Measurements from ENCODE around the gene APOA1. TPM values are rescaled to one million over a fixed set of nuclear protein-coding genes. Genes with fewer than 3 reads are reported as not detected.

Gene APOA1
- total and polyA plus RNA-seq, 8 donors, result 0.87 to 73.6 (median 16.7) TPM; not detected in 2

DNA sequence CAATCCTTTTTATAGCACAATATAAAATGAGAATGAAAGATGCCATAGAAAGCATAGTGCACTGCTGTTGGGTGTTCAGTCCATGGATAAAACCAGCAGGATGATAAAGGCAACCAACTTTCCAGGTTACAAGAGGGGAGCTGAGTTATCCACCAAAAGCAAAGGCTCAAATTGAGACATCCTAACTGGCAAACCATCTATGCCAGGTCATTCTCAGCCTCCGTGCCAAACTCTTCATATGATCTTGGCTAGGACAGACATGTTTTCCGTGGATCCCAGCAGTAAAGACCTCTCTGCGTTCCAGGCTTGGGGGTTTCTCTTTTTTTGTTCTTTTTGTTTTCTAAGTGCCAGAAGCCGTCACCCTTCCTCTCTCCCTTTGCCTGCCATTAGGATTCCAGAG is 7.3 kb upstream of the APOA1 start:
- Histone ChIP-seq H3K27me3 (no peaks in the 10 kb centered on the region), H3K36me3 (peaks cover 42 to 65% (median 64%) of the 10 kb centered on the region in 4 donors), H3K4me1 (peaks cover 0 to 19% (median 11%) of the 10 kb centered on the region in 4 donors), H3K27ac (no peak overlapping the region), H3K4me3 (no peak overlapping the region), H3K9me3 (no peaks in the 10 kb centered on the region)
- intact Hi-C loops (cut with DNase I; ENCODE audit: low total_unique reads), result no loop called here
- TF ChIP-seq POLR2AphosphoS5 (IDR thresholded peaks at IDR 0.05) (no peak), POLR2A (IDR thresholded peaks at IDR 0.05) (no peak), EP300 (IDR thresholded peaks at IDR 0.05) (no peak)
- TF ChIP-seq, protein P1, sequence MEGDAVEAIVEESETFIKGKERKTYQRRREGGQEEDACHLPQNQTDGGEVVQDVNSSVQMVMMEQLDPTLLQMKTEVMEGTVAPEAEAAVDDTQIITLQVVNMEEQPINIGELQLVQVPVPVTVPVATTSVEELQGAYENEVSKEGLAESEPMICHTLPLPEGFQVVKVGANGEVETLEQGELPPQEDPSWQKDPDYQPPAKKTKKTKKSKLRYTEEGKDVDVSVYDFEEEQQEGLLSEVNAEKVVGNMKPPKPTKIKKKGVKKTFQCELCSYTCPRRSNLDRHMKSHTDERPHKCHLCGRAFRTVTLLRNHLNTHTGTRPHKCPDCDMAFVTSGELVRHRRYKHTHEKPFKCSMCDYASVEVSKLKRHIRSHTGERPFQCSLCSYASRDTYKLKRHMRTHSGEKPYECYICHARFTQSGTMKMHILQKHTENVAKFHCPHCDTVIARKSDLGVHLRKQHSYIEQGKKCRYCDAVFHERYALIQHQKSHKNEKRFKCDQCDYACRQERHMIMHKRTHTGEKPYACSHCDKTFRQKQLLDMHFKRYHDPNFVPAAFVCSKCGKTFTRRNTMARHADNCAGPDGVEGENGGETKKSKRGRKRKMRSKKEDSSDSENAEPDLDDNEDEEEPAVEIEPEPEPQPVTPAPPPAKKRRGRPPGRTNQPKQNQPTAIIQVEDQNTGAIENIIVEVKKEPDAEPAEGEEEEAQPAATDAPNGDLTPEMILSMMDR (IDR thresholded peaks at IDR 0.05), result no peak
- WGBS, 5 donors, result 77 to 95% (median 93%) methylated on average over 4 of the region's 4 CpGs
- DNase-seq, result no peak

DNA sequence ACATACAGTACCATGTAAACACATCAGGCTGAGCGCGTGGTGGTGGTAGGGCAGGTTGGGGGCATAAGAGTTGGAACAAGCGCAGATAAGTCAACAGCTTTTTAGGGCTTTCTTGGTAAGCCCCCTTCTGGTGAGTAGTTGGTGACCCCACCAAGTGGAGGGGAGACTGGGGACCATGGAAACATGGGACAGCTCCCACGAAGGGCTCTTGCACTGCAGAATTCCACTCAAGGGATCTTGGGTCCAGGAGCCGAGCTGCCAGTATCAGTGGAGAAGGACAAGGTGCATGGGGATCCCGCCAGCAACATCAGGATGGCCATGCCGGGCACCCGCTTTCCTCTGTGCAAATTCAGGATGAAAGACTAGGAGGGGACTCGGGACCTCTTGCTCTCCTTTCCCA is 6.2 kb upstream of the APOA1 start:
- no peak for DNase-seq
- peaks cover 38 to 55% (median 53%) of the 10 kb centered on the region in 4 donors for H3K36me3 ChIP-seq
- no peak overlapping the region for H3K4me3 ChIP-seq
- TF ChIP-seq, protein P1 (IDR thresholded peaks at IDR 0.05), result no peak
- no peak for TF ChIP-seq POLR2AphosphoS5 (IDR thresholded peaks at IDR 0.05)
- H3K4me1 ChIP-seq, result peaks cover 0 to 19% (median 11%) of the 10 kb centered on the region in 4 donors
- 89 to 94% (median 91%) methylated on average over 9 of the region's 9 CpGs for WGBS, 5 donors
- no peaks in the 10 kb centered on the region for H3K9me3 ChIP-seq
- H3K27me3 ChIP-seq, result no peaks in the 10 kb centered on the region
- no peak overlapping the region for H3K27ac ChIP-seq
- intact Hi-C loops (cut with DNase I; ENCODE audit: low total_unique reads), result no loop called here

DNA sequence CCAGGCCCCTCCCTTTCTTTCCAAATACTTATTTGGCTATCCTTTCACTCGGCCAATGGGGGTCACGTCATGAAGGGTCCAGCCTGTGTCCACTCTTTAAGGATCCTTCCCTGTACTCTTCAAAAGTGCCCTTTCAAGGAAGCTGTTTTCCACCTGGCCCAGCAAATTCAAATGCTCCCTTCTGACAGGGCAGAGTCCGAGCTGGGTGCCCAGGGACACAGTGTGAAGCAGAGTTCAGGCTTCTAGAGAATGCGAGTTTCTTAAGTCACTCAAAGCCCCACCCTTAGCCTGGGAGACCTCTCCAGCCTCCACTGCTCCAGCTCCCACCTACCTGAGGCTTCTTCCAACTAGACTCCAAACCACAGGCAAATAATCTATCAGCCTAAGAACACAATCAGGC is 5.5 kb upstream of the APOA1 start:
- WGBS, 5 donors, result 30 to 74% (median 34%) methylated on average over 4 of the region's 4 CpGs
- Histone ChIP-seq H3K4me1 (peaks cover 0 to 22% (median 13%) of the 10 kb centered on the region in 4 donors), H3K27me3 (no peaks in the 10 kb centered on the region), H3K36me3 (peaks cover 35 to 47% (median 45%) of the 10 kb centered on the region in 4 donors), H3K4me3 (no peak overlapping the region), H3K27ac (peak overlapping the region in 3 of 5 donors; percentile 3 to 34 (median 31)), H3K9me3 (no peaks in the 10 kb centered on the region)
- peak in 2 of 3 donors; percentile 30 to 41 for TF ChIP-seq POLR2AphosphoS5 (IDR thresholded peaks at IDR 0.05)
- TF ChIP-seq POLR2A (IDR thresholded peaks at IDR 0.05), result no peak
- no peak for TF ChIP-seq EP300 (IDR thresholded peaks at IDR 0.05)
- TF ChIP-seq, protein P1 (IDR thresholded peaks at IDR 0.05), result no peak
- intact Hi-C loops (cut with DNase I; ENCODE audit: low total_unique reads), result no loop called here
- DNase-seq, result peak; percentile 44 to 66

DNA sequence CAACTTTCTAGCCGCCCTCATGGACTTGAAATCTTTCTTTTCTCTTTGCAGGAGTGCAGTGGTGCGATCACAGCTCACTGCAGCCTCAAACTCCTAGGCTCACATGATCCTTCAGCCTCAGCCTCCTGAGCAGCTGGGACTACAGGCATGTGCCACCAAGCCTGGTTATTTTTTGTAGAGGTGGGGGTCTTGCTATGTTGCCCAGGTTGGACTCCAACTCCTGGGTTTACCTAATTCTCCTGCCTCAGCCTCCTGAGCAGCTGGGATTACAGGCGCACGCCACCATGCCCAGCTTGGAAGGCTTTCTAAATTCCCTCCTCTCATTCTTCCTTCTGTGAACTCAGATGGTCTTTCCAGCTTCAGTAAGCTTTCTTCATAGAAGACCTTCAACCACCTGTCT is 4.7 kb upstream of the APOA1 start:
- no peaks in the 10 kb centered on the region for H3K27me3 ChIP-seq
- 95 to 100% (median 97%) methylated on average over 4 of the region's 4 CpGs for WGBS, 5 donors
- peaks cover 5 to 30% (median 18%) of the 10 kb centered on the region in 4 donors for H3K4me1 ChIP-seq
- intact Hi-C loops (cut with DNase I; ENCODE audit: low total_unique reads), result no loop called here
- H3K36me3 ChIP-seq, result peaks cover 28 to 39% (median 38%) of the 10 kb centered on the region in 4 donors
- no peaks in the 10 kb centered on the region for H3K9me3 ChIP-seq
- no peak overlapping the region for H3K27ac ChIP-seq
- DNase-seq, result no peak
- TF ChIP-seq, protein P1 (IDR thresholded peaks at IDR 0.05), result no peak
- TF ChIP-seq EP300 (IDR thresholded peaks at IDR 0.05) (no peak), POLR2A (IDR thresholded peaks at IDR 0.05) (no peak), POLR2AphosphoS5 (IDR thresholded peaks at IDR 0.05) (no peak)
- no peak overlapping the region for H3K4me3 ChIP-seq
